SK-N-SH (cell line): ENCODE results near the gene MAST4. TPM values are rescaled to one million over a fixed set of nuclear protein-coding genes. Genes with fewer than 3 reads are reported as not detected.

Source experiments
- CTCF ChIA-PET: fragments of 300-600, 350-600 bp; formaldehyde crosslinking; extraction: SDS; loops from one replicate; lab custom pipeline; 2021; lab: Yijun Ruan, JAX
- POLR2A ChIA-PET: fragments of 350-600 bp; sonication (Branson Sonifier 250); formaldehyde crosslinking; extraction: SDS; loops from one replicate; lab custom pipeline; 2020; ENCODE audit warnings: antibody characterized with exemption, inconsistent platforms; lab: Yijun Ruan, JAX
- DNase-seq: peaks from one replicate; pipeline ENCODE4 v3.0.0; 2012
- H2AFZ ChIP-seq: fragments of 200-600 bp; sonication (generic); 2 replicates; pipeline ENCODE4 v1.8.1; 2016; ENCODE audit warnings: antibody characterized with exemption, mild to moderate bottlenecking, low read depth
- H3F3A ChIP-seq: fragments of 200-600 bp; sonication (generic); replicated peaks from 2 replicates; pipeline ENCODE3; 2016; ENCODE audit warnings: antibody characterized with exemption, mild to moderate bottlenecking; ENCODE audit not compliant: insufficient read depth
- H3K27ac ChIP-seq, 2 experiments: fragments of 200-500 bp in 1 of 2; fragments of 200-600 bp in 1 of 2; sonication (Bioruptor generic) in 1 of 2; sonication (generic), shearing (Covaris generic) in 1 of 2; 2 replicates each; pipeline versions ENCODE4 v1.5.1 to v1.6.1; 2014 to 2016; ENCODE audit warnings: low read depth in 2 of 2, inconsistent platforms in 1 of 2, low read length in 1 of 2, mild to moderate bottlenecking in 1 of 2, mixed read lengths in 1 of 2
- H3K27me3 ChIP-seq: fragments of 200-600 bp; sonication (generic), shearing (Covaris generic); 2 replicates; pipeline ENCODE4 v1.6.1; 2016; ENCODE audit warnings: mixed run types; ENCODE audit not compliant: insufficient read depth
- H3K36me3 ChIP-seq, 2 experiments: fragments of 200-500 bp in 1 of 2; fragments of 200-600 bp in 1 of 2; sonication (Bioruptor generic) in 1 of 2; sonication (generic) in 1 of 2; replicated peaks in 1 of 2; 2 replicates each; pipeline versions ENCODE3 to v1.5.1; 2014 to 2016; ENCODE audit warnings: low read length in 1 of 2, mild to moderate bottlenecking in 1 of 2; ENCODE audit not compliant: insufficient read depth in 2 of 2, control insufficient read depth in 1 of 2
- H3K4me1 ChIP-seq, 2 experiments: fragments of 200-500 bp in 1 of 2; fragments of 200-600 bp in 1 of 2; sonication (Bioruptor generic) in 1 of 2; sonication (generic), shearing (Covaris generic) in 1 of 2; 2 replicates each; pipeline versions ENCODE4 v1.5.1 to v1.6.1; 2014 to 2016; ENCODE audit warnings: low read depth in 1 of 2, low read length in 1 of 2, mixed run types in 1 of 2; ENCODE audit not compliant: insufficient read depth in 2 of 2, control insufficient read depth in 1 of 2
- H3K4me2 ChIP-seq: fragments of 200-600 bp; sonication (generic), shearing (Covaris generic); 2 replicates; pipeline ENCODE4 v1.6.1; 2017; ENCODE audit warnings: mixed run types
- H3K4me3 ChIP-seq, 2 experiments: fragments of 200-500 bp in 1 of 2; fragments of 200-600 bp in 1 of 2; sonication (Bioruptor generic) in 1 of 2; sonication (generic), shearing (Covaris generic) in 1 of 2; 2 replicates each; pipeline versions ENCODE4 v1.5.1 to v1.8.1; 2014 to 2016; ENCODE audit warnings: low read depth in 2 of 2, inconsistent platforms in 1 of 2, low read length in 1 of 2, mild to moderate bottlenecking in 1 of 2, mixed read lengths in 1 of 2, moderate library complexity in 1 of 2
- H3K79me2 ChIP-seq: fragments of 200-600 bp; sonication (generic); 2 replicates; pipeline ENCODE4 v1.8.1; 2017; ENCODE audit warnings: mild to moderate bottlenecking; ENCODE audit not compliant: insufficient read depth
- H3K9ac ChIP-seq: fragments of 200-600 bp; sonication (generic); 2 replicates; pipeline ENCODE4 v1.6.1; 2017; ENCODE audit warnings: mixed run types
- H3K9me2 ChIP-seq: fragments of 200-600 bp; sonication (generic); 2 replicates; pipeline ENCODE4 v1.6.1; 2017; ENCODE audit warnings: mixed run types
- H3K9me3 ChIP-seq: fragments of 200-600 bp; sonication (generic); 2 replicates; pipeline ENCODE4 v1.6.1; 2017; ENCODE audit warnings: mixed run types, mild to moderate bottlenecking, moderate library complexity
- H4K20me1 ChIP-seq: fragments of 200-600 bp; sonication (generic); 2 replicates; pipeline ENCODE4 v1.6.1; 2017; ENCODE audit warnings: mild to moderate bottlenecking, mixed run types; ENCODE audit not compliant: insufficient read depth
- CHD2 ChIP-seq: fragments of 150-350 bp; IDR thresholded peaks from 2 replicates; pipeline ENCODE4 v1.6.1; 2018; ENCODE audit warnings: low read length; ENCODE audit not compliant: partially characterized antibody
- CTCF ChIP-seq: fragments of 200-600 bp; sonication (generic); IDR thresholded peaks from 2 replicates; pipeline ENCODE4 v1.6.1; 2017; ENCODE audit warnings: antibody characterized with exemption, mild to moderate bottlenecking, moderate library complexity
- ELF1 ChIP-seq: IDR thresholded peaks from 2 replicates; pipeline ENCODE4 v1.4.0; 2012
- EZH2phosphoT487 ChIP-seq: fragments of 200-600 bp; sonication (generic); IDR thresholded peaks from 2 replicates; pipeline ENCODE4 v1.6.1; 2017; ENCODE audit warnings: low read depth, mixed run types, mild to moderate bottlenecking, antibody characterized with exemption, moderate library complexity, borderline replicate concordance
- FOXJ3 ChIP-seq: sonication (generic); formaldehyde crosslinking; IDR thresholded peaks from 2 replicates; pipeline ENCODE4 v1.5.1; 2020; ENCODE audit warnings: mild to moderate bottlenecking, missing genetic modification reagents
- GATA2 ChIP-seq: sonication (generic); formaldehyde crosslinking; IDR thresholded peaks from 2 replicates; pipeline ENCODE4 v1.5.0; 2020; ENCODE audit warnings: mild to moderate bottlenecking, missing genetic modification reagents
- MEF2A ChIP-seq: IDR thresholded peaks from 2 replicates; pipeline ENCODE4 v1.4.0; 2012; ENCODE audit warnings: low read depth, borderline replicate concordance
- NRF1 ChIP-seq: IDR thresholded peaks from 2 replicates; pipeline ENCODE4 v1.6.1; 2012; ENCODE audit warnings: low read depth, mild to moderate bottlenecking, low read length
- POLR2AphosphoS5 ChIP-seq: IDR thresholded peaks from 2 replicates; pipeline ENCODE4 v1.6.1; 2012; ENCODE audit warnings: low read depth, low read length
- RAD21 ChIP-seq: IDR thresholded peaks from 2 replicates; pipeline ENCODE4 v1.6.1; 2012; ENCODE audit warnings: mild to moderate bottlenecking, low read length
- RFX5 ChIP-seq: IDR thresholded peaks from 2 replicates; pipeline ENCODE4 v1.6.1; 2012; ENCODE audit warnings: mild to moderate bottlenecking, improper control_type of control experiment, low read length
- RXRA ChIP-seq: IDR thresholded peaks from 2 replicates; pipeline ENCODE4 v1.4.0; 2012; ENCODE audit warnings: low read depth, mild to moderate bottlenecking, borderline replicate concordance
- SMC3 ChIP-seq: IDR thresholded peaks from 2 replicates; pipeline ENCODE4 v1.6.1; 2012; ENCODE audit warnings: low read depth, low read length, improper control_type of control experiment
- TEAD4 ChIP-seq: IDR thresholded peaks from 2 replicates; pipeline ENCODE4 v1.4.0; 2012; ENCODE audit warnings: mild to moderate bottlenecking, borderline replicate concordance; ENCODE audit not compliant: insufficient read depth
- USF2 ChIP-seq: fragments of 150-350 bp; IDR thresholded peaks from 2 replicates; pipeline ENCODE4 v1.6.1; 2017; ENCODE audit warnings: antibody characterized with exemption, low read length, low read depth, borderline replicate concordance
- WGBS: methylation state at CpG from one replicate; pipeline ENCODE4 v1.1.6; 2017; ENCODE audit warnings: low lambda C conversion rate; 5-methylcytosine and 5-hydroxymethylcytosine counted together
- polyA plus RNA-seq, 3 experiments: library from polyadenylated mRNA; depleted of rRNA; stranded (reverse); fragments of >200 nt; gene quantifications; 2 replicates each; pipeline ENCODE4 v1.2.3, GENCODE V29; 2012
- TF ChIP-seq, protein P1 (sequence below): IDR thresholded peaks from 2 replicates; pipeline ENCODE4 v1.4.0; 2012; ENCODE audit warnings: low read depth, borderline replicate concordance
- TF ChIP-seq, protein P2 (sequence below): fragments of 150-350 bp; IDR thresholded peaks from 2 replicates; pipeline ENCODE4 v1.6.1; 2016; ENCODE audit warnings: mild to moderate bottlenecking, low read depth, low read length
- TF ChIP-seq, protein P3 (sequence below): IDR thresholded peaks from 2 replicates; pipeline ENCODE4 v1.4.0; 2012; ENCODE audit warnings: low read depth

Gene MAST4
- polyA plus RNA-seq, 1 of the 3 experiments (the other 2 are of a cell fraction) = 2.2 TPM

DNA sequence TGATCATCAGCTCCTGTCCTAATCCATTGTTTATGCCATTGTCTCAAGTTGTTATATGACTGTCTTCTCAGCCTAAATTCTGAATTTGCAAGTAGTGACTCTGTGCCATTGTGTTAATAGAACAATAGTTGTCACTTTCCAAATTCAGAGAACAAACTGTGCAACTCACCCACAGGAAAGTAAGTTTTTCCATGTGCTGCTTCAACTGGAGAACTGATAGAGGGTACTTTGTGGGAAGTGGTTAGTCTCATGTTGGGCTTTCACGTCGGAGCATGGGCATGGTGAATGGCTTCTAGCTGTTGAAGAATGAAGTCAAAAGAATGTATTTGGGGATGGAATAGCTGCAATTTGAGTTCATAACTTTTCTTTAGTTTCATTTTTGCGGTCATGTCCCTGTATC is 454.4 kb downstream of the MAST4 start:
- no peaks in the 10 kb centered on the region for H3K36me3 ChIP-seq
- no peaks in the 10 kb centered on the region for H3F3A ChIP-seq
- no peak overlapping the region for H3K4me2 ChIP-seq
- no peak overlapping the region for H3K4me3 ChIP-seq
- H3K9ac ChIP-seq = no peak overlapping the region
- peaks cover 0 to 22% of the 10 kb centered on the region in 2 experiments; a peak in 2 of 4 replicates for H3K4me1 ChIP-seq
- DNase-seq = no peak
- ChIA-PET POLR2A (no interaction called here), CTCF (interaction anchor here (1.8 kb wide), 1 partner anchor 9 kb away, joined by 4 read pairs; no protein-coding TSS in a partner anchor)
- H3K9me2 ChIP-seq = no peaks in the 10 kb centered on the region
- no peaks in the 10 kb centered on the region for H4K20me1 ChIP-seq
- no peaks in the 10 kb centered on the region for H3K9me3 ChIP-seq
- H3K79me2 ChIP-seq = no peaks in the 10 kb centered on the region
- TF ChIP-seq GATA2 = no peak
- TF ChIP-seq POLR2AphosphoS5 = no peak
- TF ChIP-seq ELF1 = no peak
- TF ChIP-seq MEF2A = no peak
- no peak for TF ChIP-seq FOXJ3 (CRISPR knock-in tag)
- no peak for TF ChIP-seq CTCF
- TF ChIP-seq RFX5 = no peak
- TF ChIP-seq, protein P1, sequence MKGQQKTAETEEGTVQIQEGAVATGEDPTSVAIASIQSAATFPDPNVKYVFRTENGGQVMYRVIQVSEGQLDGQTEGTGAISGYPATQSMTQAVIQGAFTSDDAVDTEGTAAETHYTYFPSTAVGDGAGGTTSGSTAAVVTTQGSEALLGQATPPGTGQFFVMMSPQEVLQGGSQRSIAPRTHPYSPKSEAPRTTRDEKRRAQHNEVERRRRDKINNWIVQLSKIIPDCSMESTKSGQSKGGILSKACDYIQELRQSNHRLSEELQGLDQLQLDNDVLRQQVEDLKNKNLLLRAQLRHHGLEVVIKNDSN = no peak
- TF ChIP-seq, protein P2, sequence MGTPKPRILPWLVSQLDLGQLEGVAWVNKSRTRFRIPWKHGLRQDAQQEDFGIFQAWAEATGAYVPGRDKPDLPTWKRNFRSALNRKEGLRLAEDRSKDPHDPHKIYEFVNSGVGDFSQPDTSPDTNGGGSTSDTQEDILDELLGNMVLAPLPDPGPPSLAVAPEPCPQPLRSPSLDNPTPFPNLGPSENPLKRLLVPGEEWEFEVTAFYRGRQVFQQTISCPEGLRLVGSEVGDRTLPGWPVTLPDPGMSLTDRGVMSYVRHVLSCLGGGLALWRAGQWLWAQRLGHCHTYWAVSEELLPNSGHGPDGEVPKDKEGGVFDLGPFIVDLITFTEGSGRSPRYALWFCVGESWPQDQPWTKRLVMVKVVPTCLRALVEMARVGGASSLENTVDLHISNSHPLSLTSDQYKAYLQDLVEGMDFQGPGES = no peak
- TF ChIP-seq SMC3 = no peak
- TF ChIP-seq CHD2 = no peak
- 77% methylated on average over 3 of the region's 3 CpGs for WGBS
- H3K27me3 ChIP-seq = no peaks in the 10 kb centered on the region
- no peak overlapping the region for H2AFZ ChIP-seq
- no peak overlapping the region for H3K27ac ChIP-seq

DNA sequence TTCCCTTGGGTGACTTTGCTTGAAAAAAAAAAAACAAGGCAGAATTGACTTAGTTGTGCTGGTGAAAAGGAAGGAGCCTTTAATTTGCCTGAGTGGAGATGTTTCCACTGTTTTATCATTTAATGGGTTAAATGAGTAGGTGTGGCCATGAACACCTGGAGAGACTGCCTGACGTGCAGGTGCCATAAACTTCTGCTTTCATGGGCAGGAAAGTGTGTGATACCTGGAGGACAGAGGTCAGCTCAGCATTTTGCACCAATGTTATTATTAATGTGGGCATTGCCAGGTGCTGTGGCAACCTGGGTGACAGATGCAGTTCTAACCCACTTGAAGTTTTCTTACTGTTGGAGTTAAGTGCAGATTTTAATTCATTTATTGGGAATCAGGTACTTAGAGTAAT is 455.0 kb downstream of the MAST4 start:
- Histone ChIP-seq H3K9me3 (no peaks in the 10 kb centered on the region), H3K9ac (no peak overlapping the region), H3K4me3 (no peak overlapping the region), H4K20me1 (no peaks in the 10 kb centered on the region), H3K79me2 (no peaks in the 10 kb centered on the region), H3K36me3 (no peaks in the 10 kb centered on the region), H2AFZ (no peak overlapping the region), H3K27ac (no peak overlapping the region), H3K4me1 (peaks cover 0 to 17% of the 10 kb centered on the region in 2 experiments; a peak in 2 of 4 replicates), H3F3A (no peaks in the 10 kb centered on the region), H3K9me2 (no peaks in the 10 kb centered on the region), H3K4me2 (no peak overlapping the region), H3K27me3 (no peaks in the 10 kb centered on the region)
- ChIA-PET CTCF (interaction anchor here (1.8 kb wide), 1 partner anchor 8 kb away, joined by 4 read pairs; no protein-coding TSS in a partner anchor), POLR2A (no interaction called here)
- 78% methylated on average over 1 of the region's 1 CpG for WGBS
- DNase-seq = no peak
- TF ChIP-seq RFX5 (no peak), USF2 (no peak), GATA2 (no peak), RXRA (no peak), EZH2phosphoT487 (no peak), TEAD4 (no peak), RAD21 (no peak), MEF2A (no peak), NRF1 (no peak)
- TF ChIP-seq, protein P3, sequence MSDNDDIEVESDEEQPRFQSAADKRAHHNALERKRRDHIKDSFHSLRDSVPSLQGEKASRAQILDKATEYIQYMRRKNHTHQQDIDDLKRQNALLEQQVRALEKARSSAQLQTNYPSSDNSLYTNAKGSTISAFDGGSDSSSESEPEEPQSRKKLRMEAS = no peak
